H1 (cell line): ENCODE measurements around the gene TUT4. TPM values are rescaled to one million over a fixed set of nuclear protein-coding genes. Genes with fewer than 3 reads are reported as not detected.

Source experiments
- CTCF ChIA-PET: fragments of 300-600 bp; sonication (Branson Sonifier 250); formaldehyde crosslinking; loops from one replicate; lab custom pipeline; 2021; ENCODE audit not compliant: partially characterized antibody; lab: Charles Lee
- POLR2A ChIA-PET: fragments of 300-600 bp; sonication (Branson Sonifier 250); formaldehyde crosslinking; loops from one replicate; lab custom pipeline; 2021; ENCODE audit warnings: inconsistent platforms; ENCODE audit not compliant: partially characterized antibody; lab: Charles Lee
- DNase-seq, 2 experiments: peaks; one replicate each; pipeline versions ENCODE4 v3.0.0 to v3.0.0-alpha.2; 2010 to 2022; ENCODE audit warnings: low spot score in 2 of 2, low read depth in 1 of 2, mixed read lengths in 1 of 2
- FAIRE-seq: peaks from 2 replicates; lab custom pipeline; 2011; peaks lifted over from hg19 to GRCh38; lab: Jason Lieb, UNC
- H2AFZ ChIP-seq: 2 replicates; pipeline ENCODE4 v1.8.1; 2012; ENCODE audit warnings: low read length, inconsistent platforms
- H2AK5ac ChIP-seq: 2 replicates; pipeline ENCODE4 v1.6.1; 2013; ENCODE audit warnings: low read depth, low read length
- H2BK120ac ChIP-seq: replicated peaks from 2 replicates; pipeline ENCODE3; 2013; ENCODE audit warnings: low read depth, low read length, inconsistent platforms
- H2BK12ac ChIP-seq: 2 replicates; pipeline ENCODE4 v1.6.1; 2013; ENCODE audit warnings: low read depth, low read length
- H2BK15ac ChIP-seq: 2 replicates; pipeline ENCODE4 v1.6.1; 2013; ENCODE audit warnings: low read length
- H2BK20ac ChIP-seq: 2 replicates; pipeline ENCODE4 v1.6.1; 2013; ENCODE audit warnings: low read length
- H2BK5ac ChIP-seq: 2 replicates; pipeline ENCODE4 v1.6.1; 2013; ENCODE audit warnings: low read depth, low read length
- H3K14ac ChIP-seq: 2 replicates; pipeline ENCODE4 v1.6.1; 2013; ENCODE audit warnings: inconsistent platforms; ENCODE audit not compliant: insufficient read length
- H3K18ac ChIP-seq: 2 replicates; pipeline ENCODE4 v1.6.1; 2013; ENCODE audit warnings: low read length; ENCODE audit errors: extremely low read depth
- H3K23ac ChIP-seq: 2 replicates; pipeline ENCODE4 v1.6.1; 2013; ENCODE audit warnings: inconsistent platforms; ENCODE audit not compliant: insufficient read length
- H3K23me2 ChIP-seq: 2 replicates; pipeline ENCODE4 v1.6.1; 2013; ENCODE audit warnings: low read depth, low read length
- H3K27ac ChIP-seq: 2 replicates; pipeline ENCODE4 v1.6.1; 2011; ENCODE audit warnings: low read depth, low read length, inconsistent platforms
- H3K27me3 ChIP-seq, 4 experiments: replicated peaks in 1 of 4; 1 replicate in 1 of 4; 2 replicates in 3 of 4; pipeline versions ENCODE4 v1.6.1 to v1.8.1; 2011 to 2013; ENCODE audit warnings: low read length in 3 of 4, mild to moderate bottlenecking in 3 of 4, inconsistent platforms in 2 of 4, mixed read lengths in 2 of 4, moderate library complexity in 1 of 4; ENCODE audit not compliant: control insufficient read depth in 3 of 4, insufficient read depth in 3 of 4; ENCODE audit errors: extremely low read depth in 1 of 4
- H3K36me3 ChIP-seq, 4 experiments: 2 replicates each; pipeline versions ENCODE4 v1.6.1 to v1.8.1; 2011 to 2013; ENCODE audit warnings: mild to moderate bottlenecking in 4 of 4, low read length in 3 of 4, moderate library complexity in 2 of 4, control low read depth in 1 of 4, inconsistent platforms in 1 of 4; ENCODE audit not compliant: insufficient read depth in 4 of 4, control insufficient read depth in 2 of 4
- H3K4ac ChIP-seq: replicated peaks from 2 replicates; pipeline ENCODE3; 2013; ENCODE audit warnings: low read length, low read depth, mixed read lengths, inconsistent platforms; ENCODE audit not compliant: insufficient read length
- H3K4me1 ChIP-seq, 4 experiments: replicated peaks in 1 of 4; 1 replicate in 1 of 4; 2 replicates in 3 of 4; pipeline versions ENCODE4 v1.6.1 to v1.8.1; 2011 to 2013; ENCODE audit warnings: low read length in 3 of 4, inconsistent platforms in 2 of 4, mixed read lengths in 1 of 4; ENCODE audit not compliant: insufficient read depth in 4 of 4, control insufficient read depth in 3 of 4
- H3K4me2 ChIP-seq, 2 experiments: 2 replicates each; pipeline versions ENCODE4 v1.6.1 to v1.8.1; 2011 to 2013; ENCODE audit warnings: low read depth in 2 of 2, low read length in 2 of 2, control low read depth in 1 of 2, inconsistent platforms in 1 of 2, mild to moderate bottlenecking in 1 of 2; ENCODE audit not compliant: insufficient read depth in 1 of 2
- H3K4me3 ChIP-seq, 4 experiments: fragments of 200-600, 300-600 bp in 1 of 4; sonication (generic), shearing (Covaris generic), sonication (Bioruptor Twin) in 1 of 4; 2 replicates each; pipeline versions ENCODE4 v1.5.1 to v1.8.1; 2011 to 2016; ENCODE audit warnings: low read length in 4 of 4, low read depth in 3 of 4, control low read depth in 2 of 4, inconsistent platforms in 2 of 4, mild to moderate bottlenecking in 2 of 4, mixed read lengths in 1 of 4, moderate library complexity in 1 of 4; ENCODE audit not compliant: insufficient read depth in 2 of 4; ENCODE audit errors: extremely low read depth in 1 of 4
- H3K56ac ChIP-seq: replicated peaks from 2 replicates; pipeline ENCODE3; 2013; ENCODE audit warnings: low read depth, mild to moderate bottlenecking, mixed read lengths, low read length, inconsistent platforms; ENCODE audit not compliant: insufficient read length
- H3K79me1 ChIP-seq: 2 replicates; pipeline ENCODE4 v1.6.1; 2013; ENCODE audit warnings: low read depth, low read length, control low read depth
- H3K79me2 ChIP-seq, 2 experiments: 2 replicates each; pipeline versions ENCODE4 v1.6.1 to v1.8.1; 2012 to 2013; ENCODE audit warnings: low read length in 2 of 2, mild to moderate bottlenecking in 2 of 2, inconsistent platforms in 1 of 2; ENCODE audit not compliant: insufficient read depth in 2 of 2, control insufficient read depth in 1 of 2
- H3K9ac ChIP-seq, 4 experiments: replicated peaks in 1 of 4; 1 replicate in 1 of 4; 2 replicates in 3 of 4; pipeline versions ENCODE4 v1.6.1 to v1.8.1; 2011 to 2013; ENCODE audit warnings: low read depth in 3 of 4, low read length in 3 of 4, control low read depth in 2 of 4, mild to moderate bottlenecking in 2 of 4, moderate library complexity in 2 of 4, inconsistent platforms in 1 of 4; ENCODE audit errors: extremely low read depth in 1 of 4
- H3K9me3 ChIP-seq, 2 experiments: 2 replicates each; pipeline versions ENCODE4 v1.6.1 to v1.8.1; 2012 to 2013; ENCODE audit warnings: mild to moderate bottlenecking in 2 of 2, moderate library complexity in 2 of 2, control low read depth in 1 of 2, inconsistent platforms in 1 of 2, low read depth in 1 of 2, low read length in 1 of 2, mixed read lengths in 1 of 2; ENCODE audit not compliant: insufficient read depth in 2 of 2
- H4K20me1 ChIP-seq, 2 experiments: replicated peaks in 1 of 2; 2 replicates each; pipeline versions ENCODE3 to v1.8.1; 2011 to 2013; ENCODE audit warnings: inconsistent platforms in 2 of 2, low read length in 2 of 2, mild to moderate bottlenecking in 1 of 2; ENCODE audit not compliant: insufficient read depth in 2 of 2, control insufficient read depth in 1 of 2
- H4K5ac ChIP-seq: 2 replicates; pipeline ENCODE4 v1.6.1; 2013; ENCODE audit warnings: low read length, low read depth, mixed read lengths, inconsistent platforms; ENCODE audit not compliant: insufficient read length
- H4K8ac ChIP-seq: 2 replicates; pipeline ENCODE4 v1.8.0; 2013; ENCODE audit warnings: mild to moderate bottlenecking, moderate library complexity, low read length, inconsistent platforms; ENCODE audit not compliant: insufficient read depth; ENCODE audit errors: extremely low read depth
- H4K91ac ChIP-seq: replicated peaks from 2 replicates; pipeline ENCODE3; 2013; ENCODE audit warnings: low read length, mixed read lengths, inconsistent platforms; ENCODE audit not compliant: insufficient read length
- CHD2 ChIP-seq: IDR thresholded peaks from 2 replicates; pipeline ENCODE4 v1.6.1; 2012; ENCODE audit warnings: low read length, improper control_type of control experiment
- MAFK ChIP-seq: IDR thresholded peaks from 2 replicates; pipeline ENCODE4 v1.6.1; 2012; ENCODE audit warnings: low read depth, mild to moderate bottlenecking, improper control_type of control experiment, low read length
- WGBS, 2 experiments: shearing (Covaris generic) in 1 of 2; methylation state at CpG; one replicate each; pipeline versions ENCODE4 v1.1.6 to v1.1.7; 2013 to 2015; ENCODE audit warnings: low lambda C conversion rate in 2 of 2, mixed read lengths in 2 of 2, inconsistent platforms in 1 of 2, low coverage in 1 of 2, missing lambda C conversion rate in 1 of 2; ENCODE audit not compliant: insufficient replicate concordance in 2 of 2, insufficient coverage in 1 of 2, insufficient read length in 1 of 2; ENCODE audit errors: extremely low coverage in 1 of 2, missing lambda C conversion rate in 1 of 2; 5-methylcytosine and 5-hydroxymethylcytosine counted together
- polyA plus RNA-seq, 7 experiments: library from polyadenylated mRNA; depleted of rRNA in 3 of 7; stranded (reverse) in 5 of 7; unstranded in 2 of 7; fragments of >200 nt in 5 of 7; fragments of 200-250 nt in 2 of 7; gene quantifications; 1 replicate in 5 of 7; 2 replicates in 1 of 7; 4 replicates in 1 of 7; pipeline versions ENCODE4 v1.2.1 to v1.2.3, GENCODE V29; 2011 to 2013; ENCODE audit warnings: missing spikeins in 2 of 7, mixed read lengths in 2 of 7
- total RNA-seq: library from RNA; stranded (reverse); fragmentation: NEBNext Ultra II Directional; extraction: Animal tissue kit (Norgen Biotek cat#: 25700); gene quantifications from 2 replicates; pipeline ENCODE4 v1.2.1, GENCODE V29; 2021

The TUT4 gene
- total and polyA plus RNA-seq, 2 of the 8 experiments (the other 6 are each of a cell fraction or from before 2014, with no cell fraction given), result 54.5 to 63.3 TPM

- H4K20me1 ChIP-seq, result no peaks in the 10 kb centered on the region
- H2AFZ ChIP-seq, result no peak overlapping the region
- no peak overlapping the region for H4K91ac ChIP-seq
- no peak overlapping the region for H3K4me3 ChIP-seq
- no peak overlapping the region for H4K5ac ChIP-seq
- H3K18ac ChIP-seq, result no peak overlapping the region
- peaks cover 0 to 7% (median 2%) of the 10 kb centered on the region in 4 experiments; a peak in 4 of 7 replicates for H3K4me1 ChIP-seq
- no peaks in the 10 kb centered on the region for H3K23me2 ChIP-seq
- DNase-seq (no peak), FAIRE-seq (no peak)
- H3K4me2 ChIP-seq, result no peak overlapping the region
- H3K56ac ChIP-seq, result no peak overlapping the region
- 58% methylated on average over 6 of the region's 6 CpGs; no CpG with 5 or more reads in 1 of the 2 experiments for WGBS, 2 experiments
- no peak overlapping the region for H2AK5ac ChIP-seq
- H3K79me1 ChIP-seq, result no peaks in the 10 kb centered on the region
- H3K36me3 ChIP-seq, result no peaks in the 10 kb centered on the region
- H2BK15ac ChIP-seq, result no peak overlapping the region
- H2BK20ac ChIP-seq, result no peak overlapping the region
- no peak overlapping the region for H2BK120ac ChIP-seq
- H3K14ac ChIP-seq, result no peak overlapping the region
- no peak overlapping the region for H3K9ac ChIP-seq
- H3K27me3 ChIP-seq, result no peaks in the 10 kb centered on the region
- no peak overlapping the region for H2BK5ac ChIP-seq
- H3K27ac ChIP-seq, result no peak overlapping the region
- CTCF ChIA-PET, result interaction anchor here (0.6 to 0.8 kb wide), 2 partner anchors 9 to 1064 kb away, joined by 3 to 4 read pairs; no protein-coding TSS in a partner anchor
- no peak overlapping the region; the same call in 1 of the 2 replicates for H4K8ac ChIP-seq
- POLR2A ChIA-PET, result no interaction called here
- H3K4ac ChIP-seq, result no peak overlapping the region
- no peaks in the 10 kb centered on the region for H3K79me2 ChIP-seq
- no peak overlapping the region for H3K23ac ChIP-seq
- H2BK12ac ChIP-seq, result no peak overlapping the region
- TF ChIP-seq CHD2, result no peak
- TF ChIP-seq MAFK, result no peak
- H3K9me3 ChIP-seq, result no peaks in the 10 kb centered on the region
These were observed 37.4 kb upstream of the TUT4 start for GRCh38 chr1:52590266-52590665.
